Natural killer cell treated with Interleukin-12 subunit alpha and Interleukin-12 subunit beta and Interleukin-15 and Interleukin-18, amount 100 ng/mL, for 72 hours (primary cell): ENCODE measurements around the gene TRMU. TPM values are rescaled to one million over a fixed set of nuclear protein-coding genes. Genes with fewer than 3 reads are reported as not detected.

Source experiments
- ATAC-seq, 2 donors: fragments of 150-1000 bp; cut with Tn5 transposase in 1 of 2; sonication (Bioruptor Pico), chemical (Tn5 transposase) in 1 of 2; 2 replicates each; pipeline ENCODE4 v1.10.0; 2021
- DNase-seq: peaks from one replicate; pipeline ENCODE4 v3.0.0; 2022; ENCODE audit warnings: low spot score
- H3K27ac Mint-ChIP-seq, 2 donors: 1 replicate in 1 of 2; 2 replicates in 1 of 2; pipeline ENCODE4 v1.8.0; 2022; ENCODE audit warnings: mixed read lengths in 2 of 2, mild to moderate bottlenecking in 1 of 2, moderate library complexity in 1 of 2
- H3K27me3 Mint-ChIP-seq, 2 donors: 1 replicate in 1 of 2; 2 replicates in 1 of 2; pipeline ENCODE4 v1.8.0; 2022; ENCODE audit warnings: mixed read lengths in 2 of 2
- H3K36me3 Mint-ChIP-seq: one replicate; pipeline ENCODE4 v1.8.0; 2022; ENCODE audit warnings: mixed read lengths
- H3K4me1 Mint-ChIP-seq, 2 donors: 1 replicate in 1 of 2; 2 replicates in 1 of 2; pipeline ENCODE4 v1.8.0; 2022; ENCODE audit warnings: low read depth in 2 of 2, mixed read lengths in 2 of 2, mild to moderate bottlenecking in 1 of 2
- H3K4me3 Mint-ChIP-seq: one replicate; pipeline ENCODE4 v1.8.0; 2022; ENCODE audit warnings: mixed read lengths
- H3K9me3 Mint-ChIP-seq: 2 replicates; pipeline ENCODE4 v1.8.0; 2022; ENCODE audit warnings: mixed read lengths
- total RNA-seq, 2 donors: library from RNA; stranded (reverse); gene quantifications; one replicate each; pipeline ENCODE4 v1.2.3, GENCODE V29; 2022

The TRMU gene
- total RNA-seq, 2 donors from 2014 or later = 72.7 to 135 TPM

GRCh38 chr22:46406791-46407190 lies 71.3 kb downstream of the TRMU start:
- peaks cover 9 to 19% of the 10 kb centered on the region in 2 donors for H3K4me1 Mint-ChIP-seq
- no peak overlapping the region for H3K4me3 Mint-ChIP-seq
- H3K27ac Mint-ChIP-seq = no peak overlapping the region
- no peaks in the 10 kb centered on the region for H3K36me3 Mint-ChIP-seq
- no peaks in the 10 kb centered on the region for H3K9me3 Mint-ChIP-seq
- no peak for ATAC-seq
- peaks cover 0 to 10% of the 10 kb centered on the region in 2 donors for H3K27me3 Mint-ChIP-seq
- no peak for DNase-seq

Other genes with a start within 250 kb of the TRMU start
- gene PPARA, start 185.2 kb upstream of the TRMU start, total RNA-seq = 10 to 100 TPM; 31.7 to 36.1 TPM
- 10 to 100 TPM in 1 of 2 donors, 1 to 10 TPM in 1; 8.2 to 10.7 TPM for gene CDPF1, start 85.4 kb upstream of the TRMU start, total RNA-seq
- gene PKDREJ, start 72.4 kb upstream of the TRMU start, total RNA-seq = under 1 TPM in 1 of 2 donors, not detected in 1; 0.07 TPM
- 10 to 100 TPM; 63.7 to 64.2 TPM for gene TTC38, start 67.7 kb upstream of the TRMU start, total RNA-seq
- gene GTSE1, start 38.8 kb upstream of the TRMU start, total RNA-seq = 10 to 100 TPM; 34.6 to 90.2 TPM
- under 1 TPM; 0.14 to 0.45 TPM for gene CELSR1, start 201.9 kb downstream of the TRMU start, total RNA-seq